Esophagus muscularis mucosa (tissue), 4 donors: ENCODE data around the gene TNNT3. TPM values are rescaled to one million over a fixed set of nuclear protein-coding genes. Genes with fewer than 3 reads are reported as not detected.

Experiments
- DNase-seq: peaks from one replicate; pipeline ENCODE4 v3.0.0-alpha.2; 2017; ENCODE audit errors: extremely low spot score
- H3K27ac ChIP-seq, 4 donors: fragments of 200-600 bp; sonication (generic); replicated peaks in 1 of 4; 1 replicate in 3 of 4; 2 replicates in 1 of 4; pipeline ENCODE4 v1.5.1; 2016 to 2019; ENCODE audit warnings: mild to moderate bottlenecking in 1 of 4
- H3K27me3 ChIP-seq, 4 donors: fragments of 200-600 bp; sonication (generic); one replicate each; pipeline versions ENCODE4 v1.5.1 to v1.6.0; 2016 to 2019
- H3K36me3 ChIP-seq, 4 donors: fragments of 200-600 bp; sonication (generic); one replicate each; pipeline ENCODE4 v1.5.1; 2016 to 2019
- H3K4me1 ChIP-seq, 4 donors: fragments of 200-600 bp; sonication (generic); one replicate each; pipeline ENCODE4 v1.5.1; 2016 to 2019
- H3K4me3 ChIP-seq, 4 donors: fragments of 200-600 bp; sonication (generic); 1 replicate in 2 of 4; 2 replicates in 2 of 4; pipeline ENCODE4 v1.5.1; 2016 to 2019; ENCODE audit warnings: mild to moderate bottlenecking in 4 of 4, moderate library complexity in 1 of 4
- H3K9me3 ChIP-seq, 4 donors: fragments of 200-600 bp; sonication (generic); 1 replicate in 3 of 4; 2 replicates in 1 of 4; pipeline ENCODE4 v1.5.1; 2016 to 2019
- CTCF ChIP-seq, 3 experiments: fragments of 200-600 bp in 2 of 3; fragments of 450-650 bp in 1 of 3; sonication (generic) in 2 of 3; IDR thresholded peaks; one replicate each; pipeline ENCODE4 v1.5.1; 2017 to 2019; ENCODE audit warnings: antibody characterized with exemption in 3 of 3, mild to moderate bottlenecking in 2 of 3, moderate library complexity in 1 of 3
- EP300 ChIP-seq: sonication (generic); formaldehyde crosslinking; IDR thresholded peaks from one replicate; pipeline ENCODE4 v1.6.1; 2017; ENCODE audit warnings: antibody characterized with exemption
- POLR2A ChIP-seq: fragments of 450-650 bp; IDR thresholded peaks from one replicate; pipeline ENCODE4 v1.6.1; 2017; ENCODE audit warnings: antibody characterized with exemption, moderate library complexity, mild to moderate bottlenecking, low read depth
- POLR2AphosphoS5 ChIP-seq, 2 donors: sonication (generic); formaldehyde crosslinking; IDR thresholded peaks; one replicate each; pipeline ENCODE4 v1.6.1; 2017; ENCODE audit warnings: antibody characterized with exemption in 2 of 2
- WGBS: methylation state at CpG from one replicate; pipeline ENCODE4 v1.1.5; 2018; 5-methylcytosine and 5-hydroxymethylcytosine counted together
- intact Hi-C: fragments of 100-400 bp; cut with DNase I; formaldehyde crosslinking; loops from one replicate; pipeline ENCODE4 v1.15.1; 2023
- total RNA-seq, 4 donors: library from RNA; depleted of rRNA; stranded (reverse); fragments of >200 nt; gene quantifications; one replicate each; pipeline versions ENCODE4 v1.1.0 to v1.2.1, GENCODE V29; 2016

Gene TNNT3
- total RNA-seq, 4 donors from 2014 or later, result 2.8 to 6.0 (median 3.6) TPM

- Histone ChIP-seq H3K9me3 (no peaks in the 10 kb centered on the region), H3K4me3 (no peak overlapping the region), H3K27ac (peak overlapping the region in 3 of 4 donors; percentile 56 to 68 (median 59)), H3K27me3 (peaks cover 0 to 8% (median 0%) of the 10 kb centered on the region in 4 donors), H3K36me3 (no peaks in the 10 kb centered on the region), H3K4me1 (peaks cover 31 to 41% (median 38%) of the 10 kb centered on the region in 4 donors)
- TF ChIP-seq EP300, result no peak
- TF ChIP-seq POLR2AphosphoS5 (IDR thresholded peaks at IDR 0.05), result no peak
- TF ChIP-seq CTCF (IDR thresholded peaks at IDR 0.05), result no peak
- TF ChIP-seq POLR2A, result no peak
- DNase-seq, result no peak
- intact Hi-C loops, result no loop called here
- 92% methylated on average over 21 of the region's 25 CpGs for WGBS
These were observed 815 bp downstream of the TNNT3 start for GRCh38 chr11:1920128-1920908.

- peak overlapping the region; percentile 56 to 68 (median 58) for H3K27ac ChIP-seq
- WGBS, result 73% methylated on average over 16 of the region's 21 CpGs
- H3K4me1 ChIP-seq, result peaks cover 31 to 45% (median 39%) of the 10 kb centered on the region in 4 donors
- peaks cover 0 to 8% (median 0%) of the 10 kb centered on the region in 4 donors for H3K27me3 ChIP-seq
- no peak overlapping the region for H3K4me3 ChIP-seq
- intact Hi-C loops, result no loop called here
- TF ChIP-seq CTCF (IDR thresholded peaks at IDR 0.05), result no peak
- TF ChIP-seq POLR2AphosphoS5 (IDR thresholded peaks at IDR 0.05), result no peak
- no peak for TF ChIP-seq EP300
- no peak for TF ChIP-seq POLR2A
- no peaks in the 10 kb centered on the region for H3K9me3 ChIP-seq
- DNase-seq, result no peak
- H3K36me3 ChIP-seq, result no peaks in the 10 kb centered on the region
These were observed 1.5 kb downstream of the TNNT3 start for GRCh38 chr11:1920909-1921573.

- 55% methylated on average over 10 of the region's 18 CpGs for WGBS
- no peak for DNase-seq
- intact Hi-C loops, result no loop called here
These were observed 2.2 kb downstream of the TNNT3 start for GRCh38 chr11:1921574-1922141.

More at GRCh38 chr11:1921574-1922141, 2.2 kb downstream of the TNNT3 start:
- TF ChIP-seq POLR2A, result no peak
- TF ChIP-seq POLR2AphosphoS5 (IDR thresholded peaks at IDR 0.05), result no peak
- TF ChIP-seq EP300, result no peak
- TF ChIP-seq CTCF (IDR thresholded peaks at IDR 0.05), result no peak
- peaks cover 34 to 44% (median 39%) of the 10 kb centered on the region in 4 donors for H3K4me1 ChIP-seq
- H3K27ac ChIP-seq, result peak overlapping the region; percentile 56 to 68 (median 58)
- H3K27me3 ChIP-seq, result peaks cover 0 to 8% (median 0%) of the 10 kb centered on the region in 4 donors
- no peak overlapping the region for H3K4me3 ChIP-seq
- no peaks in the 10 kb centered on the region for H3K36me3 ChIP-seq
- H3K9me3 ChIP-seq, result no peaks in the 10 kb centered on the region
